ENCODE data around the gene MTM1.

MTM1 gene

DNA sequence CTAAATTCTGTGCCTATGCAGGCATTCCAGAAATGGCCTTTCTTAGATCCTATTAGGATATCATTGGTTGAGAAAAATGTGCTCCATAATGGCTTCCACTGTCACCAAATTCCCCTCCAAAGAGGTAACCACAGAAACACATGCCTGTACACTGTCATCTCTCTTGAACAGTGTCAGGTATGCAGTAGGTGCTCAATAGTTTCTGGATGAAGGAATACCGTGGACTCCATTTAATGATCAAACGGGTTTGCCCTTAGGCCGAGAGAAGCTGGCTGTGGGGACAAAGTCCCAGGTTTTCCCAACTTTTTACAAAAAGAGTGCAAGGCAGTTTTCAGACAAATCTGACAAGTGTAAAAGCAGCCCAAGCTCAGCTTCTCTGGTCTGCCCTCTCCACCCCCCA, 16.5 kb upstream of the MTM1 start:
- no peak for DNase-seq

DNA sequence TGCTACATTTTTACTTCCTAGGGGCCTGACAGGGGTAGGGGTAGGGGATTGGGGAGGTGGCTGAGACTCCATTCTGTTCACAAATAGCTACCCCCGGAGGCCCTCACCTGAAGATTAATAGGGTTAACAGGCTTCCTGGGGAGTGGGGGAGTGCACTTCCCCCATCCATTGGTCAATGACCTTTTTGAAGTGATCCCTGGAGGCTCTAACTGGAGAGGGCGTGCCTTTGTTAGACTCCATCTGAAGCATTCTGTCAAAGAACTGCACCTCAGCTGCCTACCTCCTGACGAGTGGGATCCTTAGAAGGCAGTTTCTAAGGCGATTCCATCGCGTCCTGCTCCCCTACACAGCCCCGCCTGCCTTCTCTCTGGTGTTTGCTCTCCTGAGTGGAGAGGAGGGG, 10.0 kb upstream of the MTM1 start:
- DNase-seq = no peak

DNA sequence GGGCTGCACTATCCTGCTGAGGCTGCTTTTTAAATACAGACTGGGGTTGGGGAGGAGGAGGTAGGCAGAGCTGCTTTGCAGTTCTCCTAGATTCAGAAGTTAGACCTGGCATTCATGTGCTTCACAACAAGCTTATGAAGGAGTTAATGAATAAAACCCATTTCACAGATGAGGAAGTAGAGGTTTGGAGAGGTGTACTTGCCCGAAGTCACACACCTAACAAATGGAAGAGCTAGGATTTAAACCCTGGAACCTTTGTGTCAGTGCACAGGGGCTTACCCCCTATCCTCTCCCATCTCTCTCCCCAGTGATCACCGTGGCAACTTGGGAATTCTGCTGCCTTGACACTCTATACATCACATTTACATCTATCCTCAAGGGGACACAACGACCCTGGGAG, 3.6 kb upstream of the MTM1 start:
- no peak for DNase-seq

DNA sequence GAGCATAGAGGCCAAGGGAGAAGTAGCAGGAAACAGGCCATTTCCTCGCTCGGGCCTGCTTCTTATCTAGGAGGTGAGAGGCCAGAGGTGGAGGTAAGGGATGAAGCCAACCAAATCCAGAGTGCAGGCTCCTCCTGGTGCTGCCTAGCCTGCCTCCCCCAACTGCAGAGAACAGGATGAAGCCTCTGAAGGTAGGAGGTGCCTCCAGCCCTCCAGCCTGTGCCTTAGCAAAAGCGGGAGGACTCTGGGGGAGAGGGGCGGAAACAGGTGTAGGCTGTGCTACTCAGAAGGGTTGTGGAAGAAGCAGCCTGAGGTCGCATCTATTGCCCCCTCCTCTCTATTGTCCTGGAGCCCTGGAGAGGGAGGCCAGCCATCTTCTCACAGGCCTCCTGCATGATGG, 2.9 kb upstream of the MTM1 start:
- DNase-seq = no peak

DNA sequence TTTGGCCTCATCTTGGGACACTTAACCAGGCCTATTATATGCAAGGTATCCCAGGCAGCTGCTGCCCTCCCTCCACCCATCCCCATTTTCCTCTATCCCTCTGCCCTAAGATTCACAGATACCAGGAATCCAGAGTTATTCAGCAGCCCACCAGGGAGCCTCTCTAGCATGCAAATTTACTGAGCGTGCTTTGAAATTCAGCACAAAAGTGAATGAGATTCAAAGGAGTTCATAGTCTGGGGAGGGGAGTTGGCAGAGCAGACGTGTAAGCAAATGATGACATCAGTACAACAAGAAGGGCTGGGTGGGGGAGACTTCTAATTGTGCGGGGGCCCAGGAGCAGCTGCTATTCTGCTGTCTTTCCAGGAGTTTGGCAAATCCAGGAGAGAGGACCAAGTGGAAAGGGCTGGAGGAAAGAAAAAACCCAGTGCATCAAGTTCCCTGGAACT, 1.7 kb upstream of the MTM1 start:
- DNase-seq = no peak

DNA sequence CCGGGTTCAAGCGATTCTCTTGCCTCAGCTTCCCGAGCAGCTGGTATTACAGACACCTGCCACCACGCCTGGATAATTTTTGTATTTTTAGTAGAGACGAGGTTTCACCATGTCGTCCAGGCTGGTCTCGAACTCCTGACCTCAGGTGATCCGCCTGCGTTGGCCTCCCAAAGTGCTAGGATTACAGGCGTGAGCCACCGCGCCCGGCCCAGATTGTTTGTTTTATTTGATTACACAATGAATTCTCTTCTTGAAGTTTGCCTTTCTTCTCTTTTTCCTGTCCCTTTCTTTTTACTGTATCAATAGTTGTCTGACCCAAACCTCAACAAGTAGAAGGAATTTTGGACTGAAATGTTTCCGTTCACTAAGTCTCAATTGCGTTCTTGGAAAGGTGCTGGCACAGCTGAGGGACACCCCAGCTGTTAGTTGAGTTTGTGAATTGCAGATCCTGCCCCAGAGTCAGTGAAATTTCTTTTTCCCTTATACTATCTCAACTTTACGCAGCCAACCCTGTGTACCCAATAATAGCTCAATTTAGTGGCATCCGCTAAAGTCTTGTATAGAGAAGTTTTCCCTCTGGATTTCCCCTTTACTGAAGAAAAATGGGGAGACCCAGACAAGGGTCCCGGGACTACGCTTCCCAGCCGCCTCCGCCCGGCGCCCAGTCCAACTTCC, 639 bp upstream of the MTM1 start:
- DNase-seq = no peak

DNA sequence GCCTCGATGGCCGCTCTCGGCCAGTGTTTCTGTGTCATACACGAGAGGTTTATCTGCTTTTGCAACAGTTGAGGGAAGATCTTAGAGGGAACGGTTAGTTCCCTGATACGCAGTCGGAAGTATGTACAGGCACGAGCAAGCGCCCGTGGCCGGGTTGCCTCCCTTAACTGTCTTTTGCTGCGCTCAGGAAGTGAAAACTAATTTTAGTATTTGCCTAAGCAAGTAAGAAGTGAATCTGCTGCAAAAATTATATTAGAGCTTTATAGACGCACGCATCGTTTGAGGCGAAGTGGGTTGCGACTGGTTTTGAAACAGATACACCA, 695 bp downstream of the MTM1 start:
- DNase-seq = peak; percentile 15

DNA sequence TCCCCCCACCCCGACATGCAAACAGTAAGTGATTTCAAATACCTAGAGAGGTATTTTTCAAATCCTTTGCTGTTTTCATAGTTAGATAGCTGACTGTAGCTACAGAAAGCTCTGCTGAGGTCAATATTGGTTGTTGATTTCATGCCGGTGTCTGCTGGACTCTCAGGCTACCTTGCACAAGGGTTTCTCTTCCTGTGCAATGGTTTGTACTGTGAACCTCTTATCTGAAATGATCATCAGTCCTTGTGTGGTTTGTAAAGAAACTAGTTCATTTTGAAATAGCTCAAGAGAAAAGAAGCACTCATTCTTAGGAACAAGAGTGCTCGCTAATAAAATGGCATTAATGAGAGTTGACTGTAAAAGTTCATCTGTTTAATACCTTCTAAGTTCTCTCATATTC, 2.1 kb downstream of the MTM1 start:
- DNase-seq = no peak

DNA sequence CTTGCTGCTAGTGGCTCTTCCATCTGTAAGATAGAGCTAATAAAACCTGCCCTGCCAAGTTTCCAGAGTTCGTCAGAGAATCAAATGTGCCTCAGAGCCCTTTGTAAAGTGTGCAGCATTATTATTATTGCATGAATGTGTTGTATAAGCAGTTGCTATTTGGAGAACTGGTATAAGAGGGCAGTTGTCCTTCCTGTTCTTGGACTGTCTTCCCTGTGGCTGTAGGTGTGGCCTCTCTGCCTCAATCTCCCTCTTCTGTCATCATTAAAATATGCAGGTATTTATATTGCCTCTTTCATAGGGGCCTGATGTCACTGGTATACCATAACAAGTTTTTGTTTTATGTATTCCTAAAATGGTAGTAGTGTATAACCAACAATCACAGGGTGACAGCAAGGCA, 3.8 kb downstream of the MTM1 start:
- DNase-seq = no peak

DNA sequence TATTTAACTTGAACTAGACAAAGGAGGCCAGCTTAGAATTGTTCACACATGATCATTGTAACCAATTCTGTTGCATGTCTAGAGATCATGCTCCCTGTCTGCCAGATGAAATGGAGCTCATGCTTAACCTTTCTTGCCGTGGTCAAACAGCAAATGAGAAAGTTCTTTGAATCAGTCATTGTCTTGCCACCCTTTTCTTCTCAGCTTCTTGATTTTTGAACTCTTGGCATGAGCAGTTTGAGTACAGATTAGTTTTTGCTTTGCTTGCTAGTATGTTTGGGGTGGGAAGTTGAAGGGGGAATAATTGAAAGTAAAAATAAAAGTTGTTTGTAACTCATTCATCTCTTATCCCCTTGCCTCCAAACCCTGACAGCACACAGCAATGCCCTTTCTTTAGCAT, 4.7 kb downstream of the MTM1 start:
- DNase-seq = no peak

DNA sequence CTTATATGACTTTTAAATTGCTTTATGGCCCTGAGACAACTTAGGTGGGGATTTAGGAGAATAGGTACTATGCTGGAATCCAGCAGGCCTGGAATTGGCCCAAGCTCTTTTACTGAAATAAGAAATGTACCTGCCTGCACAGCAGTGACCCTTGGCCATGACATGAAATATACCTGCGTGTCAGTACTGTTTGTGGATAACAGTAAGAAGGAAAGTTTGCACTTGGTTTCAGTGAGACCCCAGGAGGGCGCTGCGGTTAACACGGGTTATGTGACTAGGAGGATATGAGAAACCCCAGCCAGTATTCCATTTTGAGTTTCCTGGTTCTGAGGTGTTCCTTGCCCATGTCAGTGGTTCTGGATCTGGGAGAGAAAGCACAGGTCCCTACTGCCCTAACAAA, 5.3 kb downstream of the MTM1 start:
- no peak for DNase-seq

DNA sequence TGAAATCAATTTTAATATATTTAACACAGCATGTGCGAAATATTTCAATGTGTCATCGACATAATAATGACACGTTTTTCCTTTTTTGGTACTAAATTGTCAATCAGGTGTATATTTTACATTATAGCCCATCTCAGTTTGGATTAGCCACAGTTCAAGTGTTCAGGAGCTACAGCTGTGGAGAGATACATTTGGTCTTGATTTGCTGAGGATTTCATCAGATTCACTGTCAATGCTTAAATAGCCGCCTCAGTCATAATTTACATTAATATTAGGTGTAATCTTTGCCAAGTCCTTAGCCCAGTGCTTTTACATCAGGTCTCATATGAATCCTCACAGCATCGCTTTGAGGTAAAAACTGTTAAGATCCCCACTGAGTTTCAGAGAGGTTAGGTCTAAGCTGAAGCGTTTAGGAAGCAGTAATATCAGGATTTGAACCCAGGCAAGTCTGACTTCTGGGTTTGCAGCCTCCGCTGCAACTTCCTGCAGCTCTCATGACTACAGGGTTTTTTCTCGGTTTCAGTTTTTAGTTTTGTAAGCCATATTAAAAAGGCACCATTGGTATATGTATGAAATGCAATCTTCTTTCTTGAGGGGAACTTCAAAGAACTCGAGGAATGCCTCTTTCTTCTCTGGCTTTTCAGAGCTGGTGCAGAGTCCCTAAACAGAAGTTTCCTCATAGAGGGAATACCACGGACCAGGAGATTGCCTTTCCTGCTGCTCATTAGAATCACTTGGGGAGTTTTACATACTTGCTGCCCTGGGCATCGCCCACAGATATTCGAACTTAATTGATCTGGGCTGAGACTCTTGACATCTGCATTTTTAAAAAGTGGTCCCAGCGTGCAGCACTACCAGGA, 6.4 kb downstream of the MTM1 start:
- no peak for DNase-seq

DNA sequence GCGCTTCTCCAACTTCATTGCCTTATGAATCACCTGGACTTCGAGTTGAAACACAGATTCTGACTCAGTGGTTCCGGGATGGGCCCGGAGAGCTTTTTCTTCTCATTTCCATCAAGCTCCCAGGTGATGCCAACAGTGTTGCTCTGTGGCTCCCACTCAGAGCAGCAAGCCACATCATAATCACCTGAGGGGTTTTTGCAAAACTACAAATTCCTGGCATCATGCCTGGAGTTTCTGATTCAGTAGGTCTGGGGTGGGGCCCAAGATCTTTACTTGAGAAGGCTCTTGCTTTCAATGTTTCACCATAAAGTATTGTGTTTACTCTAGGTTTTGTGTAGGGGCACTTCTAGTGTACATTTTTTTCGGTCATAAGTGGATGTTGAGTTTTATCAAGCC, 7.0 kb downstream of the MTM1 start:
- peak; percentile 21 for DNase-seq

DNA sequence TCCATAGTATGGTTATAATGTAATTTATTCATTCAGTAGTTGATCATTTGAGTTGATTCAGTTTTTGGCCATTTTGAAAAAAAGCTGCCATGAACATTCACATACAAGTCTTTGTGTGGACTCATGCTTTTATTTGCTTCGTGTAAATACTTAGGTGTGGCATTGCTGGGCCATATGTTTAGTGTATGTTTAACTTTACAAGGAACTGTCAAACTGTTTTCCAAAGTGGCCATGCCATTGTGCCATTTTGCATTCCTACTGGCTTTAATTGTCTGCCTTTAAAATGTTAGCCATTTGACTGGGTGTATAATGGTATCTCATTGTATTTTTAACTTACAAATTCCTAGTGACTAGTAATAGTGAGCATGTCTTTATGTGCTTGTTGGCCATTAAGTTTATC, 8.8 kb downstream of the MTM1 start:
- no peak for DNase-seq

DNA sequence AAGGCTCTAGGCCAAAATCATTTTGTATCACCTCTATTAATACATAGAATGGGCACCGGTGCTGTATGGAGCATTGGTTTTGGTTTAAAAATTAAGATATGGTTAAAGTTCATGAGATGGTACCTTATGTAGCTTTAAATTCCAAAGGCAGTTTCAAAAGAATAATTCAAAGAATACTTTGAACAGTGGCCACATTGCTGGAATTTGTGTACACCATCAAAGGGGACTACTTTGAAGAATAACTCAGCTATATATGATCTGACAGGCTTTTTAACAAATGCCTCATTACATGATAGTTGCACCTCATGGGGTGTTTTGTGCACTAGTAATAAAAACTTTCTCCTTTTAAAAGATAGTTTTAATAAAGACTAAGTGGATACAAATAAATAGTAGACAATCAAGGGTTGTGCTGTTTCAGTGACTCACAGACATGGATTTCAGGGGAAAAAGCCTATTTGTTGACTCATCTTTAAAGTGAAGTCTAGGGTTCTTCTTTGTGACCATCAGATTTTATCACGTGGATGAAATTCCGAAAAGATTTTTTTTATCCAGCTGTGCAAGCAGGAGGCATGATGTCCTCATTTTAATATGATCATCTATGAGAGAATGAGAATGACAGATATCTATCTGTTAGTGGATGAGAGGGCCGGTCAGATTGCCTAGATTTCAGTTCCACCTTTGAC, 12.8 kb downstream of the MTM1 start:
- DNase-seq = no peak

DNA sequence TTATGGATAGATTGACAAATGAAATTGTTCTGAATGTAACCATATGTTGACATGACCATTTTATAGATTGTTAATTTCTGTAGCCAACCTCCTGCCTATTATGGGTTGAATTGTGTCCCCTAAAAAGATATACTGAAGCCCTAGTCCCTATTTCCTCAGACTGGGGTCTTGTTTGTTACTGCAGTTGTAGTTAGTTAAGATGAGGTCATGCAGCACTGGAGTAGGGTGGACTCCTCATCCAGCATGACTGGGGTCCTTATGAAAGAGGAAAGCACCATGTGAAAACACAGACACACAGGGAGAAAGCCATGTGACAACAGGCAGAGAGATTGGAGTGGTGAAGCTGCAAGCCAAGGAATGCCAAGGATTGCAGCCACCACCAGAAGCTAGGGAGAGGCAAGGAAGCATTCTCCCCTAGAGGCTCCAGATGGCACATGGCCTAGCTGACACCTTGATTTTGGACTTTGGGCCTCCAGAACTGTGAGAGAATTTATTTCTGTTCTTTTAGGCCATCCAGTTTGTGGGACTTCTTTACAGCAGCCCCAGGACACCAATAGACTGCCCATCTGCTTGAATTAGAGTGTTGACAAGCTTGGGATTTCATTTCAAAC, 14.0 kb downstream of the MTM1 start:
- no peak for DNase-seq

DNA sequence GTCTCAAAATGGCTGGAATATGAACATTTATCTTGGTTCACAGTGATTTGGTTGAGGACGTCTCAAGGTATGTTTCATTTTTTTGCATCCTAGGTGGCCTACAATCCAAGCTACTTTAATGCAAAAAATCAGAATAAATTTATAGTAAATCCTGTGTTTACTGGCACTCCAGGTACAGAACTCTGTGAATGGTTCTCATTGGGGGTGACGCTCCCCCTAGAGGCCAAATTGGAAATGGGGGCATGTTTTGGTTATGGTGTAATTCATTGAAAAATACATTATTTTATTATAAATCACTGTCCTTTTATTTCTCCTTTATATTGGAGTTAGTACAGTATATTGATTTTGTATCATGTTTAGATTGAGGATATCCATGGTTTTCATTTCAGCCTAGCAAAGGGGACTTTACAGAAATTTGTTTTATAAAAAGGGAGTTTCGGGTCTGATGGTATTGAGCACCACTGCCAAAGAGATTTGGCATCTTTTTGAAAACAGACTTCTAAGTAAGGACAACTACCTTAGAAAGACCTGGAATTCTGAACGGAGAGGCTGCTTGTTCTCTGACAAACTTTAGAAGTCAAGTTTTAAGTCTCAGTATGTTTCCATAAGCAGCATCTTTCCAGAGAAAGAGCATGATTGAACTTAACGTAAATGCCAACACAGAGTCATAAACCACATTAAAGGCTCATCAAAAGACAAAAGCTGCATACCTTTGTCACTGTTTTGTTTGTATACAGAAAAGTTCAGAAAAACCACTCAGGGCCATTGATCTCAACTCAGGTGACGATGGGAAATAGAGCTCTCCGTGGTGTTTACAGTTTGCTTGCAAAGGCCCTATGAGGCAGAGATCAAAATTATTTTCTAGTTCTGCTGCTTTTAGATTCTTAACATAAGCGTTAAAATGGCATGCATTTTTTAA, 19.4 kb downstream of the MTM1 start:
- DNase-seq = peak; percentile 25

DNA sequence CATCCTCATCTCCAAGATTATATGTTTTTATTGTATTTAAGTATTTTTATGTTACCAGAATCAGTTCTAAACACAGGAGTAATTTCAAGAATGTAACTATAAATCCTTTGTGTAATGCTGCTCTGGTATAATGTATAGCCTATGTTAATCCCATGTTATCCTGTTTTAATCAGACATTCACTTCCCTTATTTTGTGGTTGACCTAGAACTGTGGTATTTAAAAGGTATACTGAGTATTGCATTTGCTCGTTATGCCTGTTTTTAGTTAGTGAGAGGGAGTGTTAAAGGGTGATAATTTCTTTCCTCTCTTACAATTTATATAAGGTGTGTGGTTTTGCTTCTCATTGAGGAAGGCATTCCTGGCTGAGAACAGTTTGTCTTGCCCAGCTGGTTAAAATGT, 26.2 kb downstream of the MTM1 start:
- no peak for DNase-seq

DNA sequence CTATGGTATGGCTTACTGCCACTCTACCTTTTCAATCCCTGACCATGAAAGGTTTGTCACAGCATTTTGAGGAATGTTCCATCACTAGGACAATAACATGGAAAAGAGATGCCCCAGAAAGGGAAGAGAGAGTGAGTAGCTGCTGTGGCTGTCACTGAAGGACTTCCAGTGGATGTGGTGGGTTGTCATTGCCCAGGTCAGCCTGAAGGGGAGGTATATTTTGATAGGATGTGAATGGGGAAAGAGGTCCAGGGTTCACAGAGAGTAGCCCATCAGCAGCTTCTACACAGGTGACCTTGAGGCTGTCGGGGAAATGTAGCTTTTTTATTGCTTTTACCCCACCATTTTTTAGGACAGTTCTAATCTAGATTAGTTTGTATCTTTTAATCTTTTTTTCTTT, 30.8 kb downstream of the MTM1 start:
- no peak for DNase-seq

DNA sequence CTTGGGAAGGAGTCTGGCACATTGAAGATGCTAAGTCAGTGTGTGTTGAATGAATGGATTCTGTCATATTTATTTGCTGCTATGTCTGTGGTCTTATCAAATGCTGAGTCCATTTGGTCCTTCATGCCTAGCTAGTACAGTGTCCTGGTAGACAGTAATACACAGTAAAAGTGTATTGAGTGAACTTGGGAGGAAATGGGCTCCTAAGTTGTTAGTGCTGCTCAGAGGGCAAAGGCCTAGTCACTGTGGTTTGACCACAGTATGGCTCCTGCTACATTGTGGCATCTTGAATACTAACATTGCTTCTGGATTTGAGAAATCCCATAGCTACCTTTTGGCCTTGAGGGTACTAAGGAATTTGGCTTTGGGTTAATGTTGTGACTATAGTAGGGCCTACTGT, 33.9 kb downstream of the MTM1 start:
- no peak for DNase-seq

DNA sequence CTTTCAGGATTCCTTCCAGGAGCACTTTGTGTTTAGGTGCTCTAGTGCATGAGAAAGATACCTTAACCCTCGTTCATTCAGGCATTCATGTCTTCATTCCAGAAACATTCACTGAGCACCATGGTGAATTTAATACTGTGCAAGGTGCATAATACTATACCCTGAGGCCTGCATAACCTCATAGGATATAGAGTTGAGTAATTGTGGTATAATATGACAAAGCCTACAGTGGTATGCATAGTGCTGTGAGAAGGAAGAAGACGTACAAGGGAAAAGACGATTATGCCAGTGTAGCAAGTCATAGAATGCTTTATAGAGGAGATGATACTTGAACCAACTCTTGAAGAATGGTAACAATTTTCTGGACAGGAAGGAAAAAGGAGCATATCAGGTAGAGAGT, 34.3 kb downstream of the MTM1 start:
- no peak for DNase-seq

DNA sequence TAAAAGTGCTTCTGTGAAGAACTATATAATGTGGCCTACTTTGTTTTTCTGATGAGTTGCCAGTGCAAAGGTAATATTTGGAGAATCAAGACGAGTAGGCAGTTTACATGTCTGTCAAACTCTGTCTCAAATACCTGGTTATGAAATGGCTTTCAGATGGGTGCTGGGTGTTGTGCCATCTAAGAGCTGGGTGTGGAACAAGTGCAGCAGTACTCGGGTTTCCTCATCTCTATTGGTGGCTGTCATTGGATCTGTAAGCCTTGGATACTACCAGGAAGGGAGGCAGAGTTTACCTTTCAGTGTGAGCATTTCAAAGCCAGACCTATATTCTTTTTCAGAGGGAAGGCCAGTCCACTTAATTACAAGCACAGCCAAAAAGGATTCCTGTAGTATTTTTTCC, 37.2 kb downstream of the MTM1 start:
- DNase-seq = no peak

DNA sequence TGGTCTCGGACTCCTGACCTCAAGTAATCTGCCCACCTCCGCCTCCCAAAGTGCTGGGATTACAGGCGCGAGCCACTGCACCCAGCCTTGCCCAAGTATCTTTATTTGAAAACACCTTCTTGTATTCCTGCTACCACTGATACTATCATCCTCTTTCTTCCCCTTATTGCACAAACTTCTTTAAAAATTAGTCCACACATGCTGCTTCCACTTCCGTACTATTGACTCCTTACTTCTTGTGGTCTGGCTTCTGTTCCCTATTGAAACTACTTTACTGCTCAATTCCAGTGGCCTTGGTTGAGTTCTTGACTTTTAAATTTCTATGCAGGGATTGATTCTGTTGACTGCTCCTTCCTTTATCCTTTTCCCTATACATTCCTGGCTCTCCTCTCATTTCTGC, 38.8 kb downstream of the MTM1 start:
- DNase-seq = no peak

All from T-helper 9 cell (primary cell).